DMS 273 treated with DMSO at 0.1 percent for 48 hours (cell line): ENCODE measurements around the gene CDH15.
"Not testable (repeated sequence)": the region's sequence is repeated elsewhere in the genome, so short reads cannot be mapped to it uniquely, and the experiment has no call there.

Experiments used
- DNase-seq: peaks from one replicate; lab custom pipeline; 2025; lab: John Stamatoyannopoulos, UW

CDH15 gene

DNA sequence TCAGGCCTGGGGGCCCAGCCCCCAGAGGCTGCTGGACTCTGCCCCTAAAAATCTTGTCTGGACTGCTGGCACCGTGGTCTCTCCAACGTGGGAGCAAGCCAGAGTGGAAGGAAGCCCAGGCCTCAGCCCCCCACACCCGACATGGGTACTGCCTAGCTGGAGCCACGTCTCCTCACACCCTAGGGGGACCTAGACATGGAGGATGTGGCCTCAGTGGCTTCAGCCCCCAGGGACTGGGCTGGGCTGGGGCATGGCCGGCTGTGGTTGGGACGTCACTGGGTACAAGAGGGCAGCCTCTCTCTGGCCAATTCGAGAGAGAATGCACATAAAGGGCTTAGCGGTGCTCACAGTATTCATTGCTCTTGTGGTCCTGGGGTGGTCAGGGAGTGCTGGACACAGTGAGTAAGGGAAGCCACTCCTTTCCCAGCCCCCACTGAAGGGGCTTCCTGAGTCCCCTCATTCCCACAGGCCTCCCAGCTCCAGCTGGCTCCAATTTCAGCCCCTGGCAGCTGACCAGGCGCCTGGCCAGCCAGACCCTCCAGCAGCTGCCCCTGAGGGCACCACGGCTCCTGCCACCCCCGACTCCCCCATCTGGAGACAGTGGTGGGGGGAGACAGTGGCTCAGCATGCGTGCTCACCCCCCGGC, 1.1 kb downstream of the CDH15 start:
- no peak for DNase-seq

DNA sequence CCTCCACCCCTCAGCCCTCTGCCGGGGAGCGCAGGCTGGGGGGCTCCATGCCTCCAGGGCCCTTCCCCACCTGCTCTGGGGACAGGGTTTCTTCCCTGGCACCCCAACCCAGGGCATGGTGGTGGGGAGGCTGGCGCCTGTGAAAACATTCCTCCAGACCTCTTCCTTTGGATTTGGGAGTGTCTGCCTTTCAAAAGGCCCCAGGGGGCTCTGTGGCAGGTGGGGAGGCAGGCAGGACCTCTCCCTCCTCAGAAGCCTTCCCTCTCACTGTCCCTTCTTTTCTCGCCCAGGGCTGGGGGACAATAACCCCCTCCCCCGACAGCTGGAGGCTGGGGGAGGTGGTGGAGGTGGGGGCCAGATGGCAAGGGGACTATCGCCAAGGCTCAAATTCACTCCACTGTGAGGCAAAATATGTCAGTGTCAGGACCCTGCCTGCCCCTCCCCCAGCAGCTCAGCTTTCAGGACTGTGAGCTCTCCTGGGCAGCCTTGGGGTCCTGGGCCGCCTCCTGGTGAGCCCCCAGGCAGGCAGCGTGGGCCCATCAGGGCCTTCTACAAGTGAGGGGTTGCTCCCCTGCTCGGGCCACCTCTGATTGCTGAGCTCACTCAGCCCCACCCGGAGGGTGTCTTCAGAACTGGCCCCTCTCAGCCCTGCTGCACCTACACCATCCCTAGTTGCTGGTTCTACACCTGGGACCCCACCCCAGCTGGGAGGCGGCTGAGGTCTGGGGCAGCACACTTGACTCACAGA, 1.8 kb downstream of the CDH15 start:
- peak; percentile 68 for DNase-seq

DNA sequence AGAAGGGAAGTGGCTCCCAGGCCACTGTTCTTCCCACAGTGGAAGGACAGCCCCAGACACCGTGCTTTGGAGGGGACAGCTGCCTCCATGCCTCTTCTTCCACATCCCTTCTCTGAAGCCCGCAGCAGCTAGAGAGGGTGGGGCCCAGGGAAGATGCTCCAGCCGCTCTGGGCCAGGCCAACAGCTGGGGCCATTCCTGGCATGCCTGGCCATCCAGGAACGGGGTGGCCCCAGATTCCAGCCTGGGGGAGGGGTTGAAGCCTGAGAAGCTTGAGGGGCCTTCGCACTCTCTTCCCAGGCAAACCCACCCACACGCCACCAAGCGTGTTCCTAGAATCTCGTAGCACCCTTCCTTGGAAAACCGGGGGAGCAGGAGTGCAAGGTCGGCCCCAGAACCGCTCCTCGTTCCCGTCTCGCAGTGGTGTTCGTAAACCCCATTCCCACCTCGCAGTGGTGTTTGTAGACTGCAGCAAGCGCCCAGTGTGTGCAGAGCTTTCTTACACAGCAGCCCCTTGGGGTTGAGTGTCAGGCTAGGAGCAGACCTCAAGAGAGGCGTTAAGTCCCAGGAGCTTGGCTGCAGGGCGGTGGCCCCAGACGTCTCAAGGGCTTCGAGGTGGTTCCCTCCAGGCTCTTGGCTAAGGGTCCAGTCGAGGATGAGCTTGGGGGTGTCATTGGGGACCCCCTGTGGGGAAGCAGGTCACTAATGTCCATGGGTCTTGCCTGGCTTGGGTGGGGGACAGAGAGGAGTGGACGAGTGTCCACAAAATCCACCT, 2.7 kb downstream of the CDH15 start:
- no peak for DNase-seq

- no peak for DNase-seq
Measured at GRCh38 chr16:89174877-89175276, 3.3 kb downstream of the CDH15 start.

GRCh38 chr16:89175280-89176146, 4.0 kb downstream of the CDH15 start:
- peak; percentile 67 for DNase-seq

DNA sequence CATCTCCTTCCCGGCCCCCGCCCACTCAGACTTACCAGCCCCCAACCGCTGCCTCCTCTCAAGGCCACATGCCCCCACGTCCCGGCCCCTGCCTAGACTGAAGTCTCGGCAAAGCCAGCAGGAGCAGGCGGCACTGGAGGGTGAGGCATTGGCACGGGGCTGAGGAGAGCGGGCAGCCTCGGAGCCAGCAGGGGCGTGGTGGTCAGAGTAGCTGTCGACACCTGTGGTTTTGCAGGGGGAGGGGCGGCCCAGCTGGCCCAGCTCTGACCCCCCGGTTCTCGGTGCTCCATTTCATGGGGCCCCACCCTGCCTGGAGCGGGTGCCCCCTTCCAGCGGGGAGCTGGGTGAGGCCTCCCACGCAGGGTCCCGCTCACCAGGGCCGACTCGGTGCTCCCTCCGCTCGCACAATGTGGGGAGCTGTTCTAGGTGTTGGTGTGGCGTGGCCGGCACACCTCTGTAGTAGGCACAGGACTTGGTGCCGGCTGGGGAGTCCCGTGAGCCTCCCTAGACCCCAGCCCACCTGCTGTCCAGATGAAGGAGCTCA, 4.7 kb downstream of the CDH15 start:
- DNase-seq, result no peak

DNA sequence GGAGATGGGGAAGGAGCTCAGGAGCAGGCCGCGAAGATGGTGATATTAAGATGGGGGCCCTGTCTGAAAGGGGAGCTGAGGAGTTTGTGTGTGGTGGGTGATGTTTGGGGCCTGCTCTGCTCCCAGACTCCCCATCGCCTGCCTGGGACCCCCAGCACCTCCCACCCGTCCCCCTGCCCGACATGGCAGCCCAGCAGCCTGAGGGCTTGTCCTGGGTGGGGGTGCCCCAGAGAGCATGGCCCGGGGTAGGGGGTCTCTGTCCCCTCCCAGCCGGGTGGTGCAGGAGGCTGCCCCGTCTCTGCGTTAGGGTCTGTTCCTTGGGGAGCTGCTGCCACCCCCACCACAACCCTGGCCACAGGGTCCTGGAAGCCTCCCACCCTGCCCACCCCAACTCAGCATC, 5.2 kb downstream of the CDH15 start:
- DNase-seq, result no peak

DNA sequence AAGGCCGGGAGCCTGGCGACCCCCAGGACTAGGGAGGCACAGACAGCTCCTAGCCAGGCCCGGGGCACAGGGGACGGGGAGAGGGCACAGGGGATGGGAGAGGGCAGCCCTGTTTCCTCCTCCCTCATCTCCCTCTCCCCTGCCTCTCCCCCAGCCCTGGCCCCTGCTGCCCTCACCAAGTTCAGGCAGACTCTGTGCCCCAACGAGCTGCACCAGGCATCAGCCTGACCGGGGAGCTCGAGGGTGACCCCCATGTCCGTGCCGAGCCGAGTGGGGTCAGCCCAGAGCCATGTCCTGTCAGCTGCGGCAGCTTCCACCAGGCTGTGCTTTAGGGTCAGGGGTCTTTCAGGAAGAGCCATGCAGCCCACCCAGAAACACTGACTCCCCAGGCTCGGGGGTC, 6.0 kb downstream of the CDH15 start:
- no peak for DNase-seq

DNA sequence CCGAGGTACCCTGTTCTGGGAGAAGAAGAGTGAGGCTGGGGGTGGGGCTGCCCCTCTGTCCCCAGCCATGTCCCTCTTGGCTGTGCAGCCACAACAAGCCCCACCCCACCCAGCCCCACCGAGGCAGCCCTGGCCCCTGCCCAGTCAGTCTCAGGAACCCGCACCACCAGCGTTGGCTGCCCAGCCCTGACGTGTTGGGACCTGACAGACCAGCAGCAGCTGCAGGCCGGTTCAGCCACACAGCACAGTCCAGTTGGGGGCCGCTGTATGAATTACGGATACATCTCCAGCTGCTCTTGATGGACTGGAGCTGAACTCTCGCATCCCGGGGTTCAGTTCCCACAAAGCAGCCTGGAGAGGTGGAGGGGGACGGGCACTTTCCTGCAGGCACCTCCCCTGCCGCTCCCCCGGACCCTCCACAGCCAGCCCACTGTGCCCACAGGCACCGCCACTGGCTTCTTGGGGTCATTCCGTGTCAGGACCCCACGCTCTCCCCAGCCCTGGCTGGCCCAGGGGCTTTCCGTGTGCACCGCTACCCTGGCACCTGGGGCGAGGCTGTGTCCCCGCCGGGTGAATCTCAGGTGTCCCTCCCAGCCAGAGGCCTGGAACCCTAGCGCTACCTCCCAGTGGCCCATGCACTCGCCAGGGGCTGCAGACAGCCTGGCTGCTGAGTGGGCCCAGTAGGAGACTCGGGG, 7.1 kb downstream of the CDH15 start:
- DNase-seq, result no peak

- DNase-seq, result no peak
Measured at GRCh38 chr16:89179148-89179484, 7.6 kb downstream of the CDH15 start.

- DNase-seq, result no peak
Measured at GRCh38 chr16:89179656-89180315, 8.2 kb downstream of the CDH15 start.

DNA sequence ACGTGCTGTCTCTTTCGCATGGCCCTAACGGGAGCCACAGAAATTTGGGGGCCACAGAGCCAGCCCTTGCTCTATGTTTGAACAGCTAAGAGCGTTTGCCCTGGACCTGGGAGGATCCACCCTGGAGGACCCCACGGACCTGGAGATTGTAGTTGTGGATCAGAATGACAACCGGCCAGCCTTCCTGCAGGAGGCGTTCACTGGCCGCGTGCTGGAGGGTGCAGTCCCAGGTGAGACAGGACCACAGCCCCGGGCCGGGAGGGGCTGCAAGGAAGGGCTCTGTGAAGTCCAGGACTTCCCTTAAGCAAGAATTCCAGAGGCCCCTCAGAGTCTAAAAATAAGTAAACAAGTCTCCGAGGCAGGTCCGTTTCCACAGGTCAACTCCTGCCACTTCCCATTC, 11.9 kb downstream of the CDH15 start:
- DNase-seq, result no peak

DNA sequence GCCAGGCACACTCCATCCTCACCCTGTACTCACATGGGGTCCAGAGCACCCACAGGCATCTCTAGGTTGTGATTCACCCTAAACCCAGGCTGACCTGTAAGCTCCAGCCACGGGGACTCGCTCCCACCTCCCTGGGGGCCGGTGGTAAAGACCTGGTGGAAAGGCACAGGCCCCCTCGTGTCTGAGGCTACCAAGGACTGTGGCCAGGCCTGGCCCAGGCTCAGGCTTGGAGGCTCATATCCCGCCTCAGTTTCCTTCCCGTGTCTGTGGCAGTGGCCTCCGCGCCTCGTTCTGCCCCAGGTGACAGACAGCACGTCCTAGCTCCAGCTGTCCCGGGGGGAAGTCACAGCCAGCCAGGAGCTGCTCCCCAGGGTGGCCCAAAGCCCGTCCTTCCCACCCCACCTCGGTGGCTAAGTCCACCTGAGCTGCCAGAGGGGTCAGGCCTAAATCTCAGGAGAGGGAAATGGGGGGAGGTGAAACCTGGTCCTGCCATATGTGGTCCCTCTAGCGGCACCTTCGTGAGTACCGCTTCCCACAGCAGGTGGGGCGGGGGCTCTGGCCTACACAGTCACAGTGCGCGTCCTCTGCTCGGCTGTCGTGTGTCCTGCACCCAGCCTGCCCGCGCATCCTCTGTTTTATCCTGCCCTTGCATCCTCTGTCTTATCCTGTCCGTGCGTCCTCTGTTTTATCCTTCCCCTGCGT, 12.6 kb downstream of the CDH15 start:
- DNase-seq, result no peak

DNA sequence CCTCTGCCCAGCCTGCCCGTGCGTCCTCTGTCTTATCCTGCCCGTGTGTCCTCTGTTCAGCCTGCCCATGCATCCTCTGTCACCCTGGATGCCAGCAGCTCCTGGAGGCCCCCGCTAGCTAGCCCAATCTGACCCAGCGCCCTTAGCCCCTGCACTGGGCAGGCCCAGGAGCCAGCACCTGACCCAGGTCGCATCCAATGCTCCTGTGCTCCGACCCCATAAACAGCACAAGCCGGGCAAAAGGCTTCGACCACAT, 13.1 kb downstream of the CDH15 start:
- no peak for DNase-seq

GRCh38 chr16:89184933-89185794, 13.6 kb downstream of the CDH15 start:
- no peak for DNase-seq

DNA sequence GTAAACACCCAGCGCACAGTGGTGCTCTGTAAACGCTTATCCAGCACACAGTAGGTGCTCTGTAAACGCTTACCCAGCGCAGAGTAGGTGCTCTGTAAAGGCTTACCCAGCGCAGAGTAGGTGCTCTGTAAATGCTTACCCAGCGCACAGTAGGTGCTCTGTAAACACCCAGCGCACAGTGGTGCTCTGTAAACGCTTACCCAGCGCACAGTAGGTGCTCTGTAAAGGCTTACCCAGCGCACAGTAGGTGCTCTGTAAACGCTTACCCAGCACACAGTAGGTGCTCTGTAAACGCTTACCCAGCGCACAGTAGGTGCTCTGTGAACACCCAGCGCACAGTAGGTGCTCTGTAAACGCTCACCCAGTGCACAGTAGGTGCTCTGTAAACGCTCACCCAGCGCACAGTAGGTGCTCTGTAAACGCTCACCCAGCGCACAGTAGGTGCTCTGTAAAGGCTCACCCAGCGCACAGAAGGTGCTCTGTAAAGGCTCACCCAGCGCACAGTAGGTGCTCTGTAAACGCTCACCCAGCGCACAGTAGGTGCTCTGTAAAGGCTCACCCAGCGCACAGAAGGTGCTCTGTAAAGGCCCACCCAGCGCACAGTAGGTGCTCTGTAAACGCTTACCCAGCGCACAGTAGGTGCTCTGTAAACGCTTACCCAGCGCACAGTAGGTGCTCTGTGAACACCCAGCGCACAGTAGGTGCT, 14.5 kb downstream of the CDH15 start:
- DNase-seq, result not testable (repeated sequence)

GRCh38 chr16:89186593-89187031, 15.1 kb downstream of the CDH15 start:
- not testable (repeated sequence) for DNase-seq

DNA sequence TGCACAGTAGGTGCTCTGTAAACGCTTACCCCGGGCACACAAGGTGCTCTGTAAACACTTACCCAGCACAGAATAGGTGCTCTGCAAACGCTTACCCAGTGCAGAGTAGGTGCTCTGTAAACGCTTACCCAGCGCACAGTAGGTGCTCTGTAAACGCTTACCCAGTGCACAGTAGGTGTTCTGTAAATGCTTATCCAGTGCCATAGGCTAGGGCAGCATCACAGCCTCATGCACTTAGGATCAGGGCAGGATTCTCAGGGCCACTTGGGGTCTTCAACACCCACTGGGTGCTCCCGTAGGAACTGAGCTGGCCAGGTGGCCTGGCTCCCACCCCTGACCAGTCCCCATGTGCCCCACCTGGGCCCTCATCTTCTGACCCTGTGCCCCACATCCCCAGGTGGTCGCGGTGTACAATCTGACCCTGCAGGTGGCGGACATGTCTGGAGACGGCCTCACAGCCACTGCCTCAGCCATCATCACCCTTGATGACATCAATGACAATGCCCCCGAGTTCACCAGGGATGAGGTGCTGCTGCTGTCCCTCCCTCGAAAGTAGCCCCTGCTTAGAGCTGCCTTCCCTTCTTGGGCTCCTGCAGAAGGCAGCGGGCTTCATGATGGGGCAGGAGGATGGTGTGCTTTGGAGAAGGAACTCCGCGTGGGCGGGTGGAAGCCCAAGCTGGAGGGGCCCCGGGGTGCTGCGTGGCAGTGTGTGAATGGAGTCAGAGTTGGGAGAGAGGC, 15.7 kb downstream of the CDH15 start:
- no peak for DNase-seq
